Right kidney (tissue), 1 donor: ENCODE results near the gene NRXN3.

Experiments used
- DNase-seq: peaks from one replicate; pipeline ENCODE4 v3.0.0-alpha.2; 2016

Gene NRXN3

DNA sequence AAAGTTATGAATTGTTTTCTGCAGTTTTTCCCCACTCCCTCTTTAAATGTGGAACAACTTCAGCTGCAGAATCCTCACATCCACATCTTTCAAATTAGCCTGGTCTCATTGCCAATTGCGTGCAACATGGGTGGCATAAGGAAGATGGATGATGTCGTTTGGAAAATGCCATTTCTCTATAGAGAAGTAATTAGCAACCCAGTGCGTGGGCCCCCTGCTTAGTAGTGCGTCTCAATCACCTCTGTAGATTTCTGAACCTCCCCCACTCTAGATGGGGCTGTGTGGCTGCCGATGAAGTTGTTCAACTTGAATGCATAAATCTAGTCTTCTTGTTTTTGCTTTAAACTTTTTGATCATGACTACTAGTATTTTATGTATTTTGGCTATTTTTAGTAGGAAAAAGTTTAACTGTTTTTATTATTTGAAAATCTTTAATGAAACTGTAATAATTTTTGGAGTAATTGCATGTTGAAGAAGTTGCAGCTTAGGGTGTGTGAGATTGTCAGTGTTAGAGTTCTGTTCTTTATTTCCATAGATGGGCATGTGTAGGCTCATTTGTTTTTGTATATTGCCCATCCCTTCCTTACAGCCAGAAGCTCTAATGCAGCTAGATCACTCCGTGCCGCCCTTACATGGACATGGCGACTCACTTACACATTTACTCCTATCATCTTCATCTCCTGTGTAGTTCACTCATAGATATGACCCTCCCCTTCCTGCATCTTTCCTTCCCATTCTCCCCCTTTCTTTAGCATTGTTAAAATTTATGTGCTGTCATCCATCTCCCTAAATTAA is 1683.0 kb downstream of the NRXN3 start:
- DNase-seq = no peak

DNA sequence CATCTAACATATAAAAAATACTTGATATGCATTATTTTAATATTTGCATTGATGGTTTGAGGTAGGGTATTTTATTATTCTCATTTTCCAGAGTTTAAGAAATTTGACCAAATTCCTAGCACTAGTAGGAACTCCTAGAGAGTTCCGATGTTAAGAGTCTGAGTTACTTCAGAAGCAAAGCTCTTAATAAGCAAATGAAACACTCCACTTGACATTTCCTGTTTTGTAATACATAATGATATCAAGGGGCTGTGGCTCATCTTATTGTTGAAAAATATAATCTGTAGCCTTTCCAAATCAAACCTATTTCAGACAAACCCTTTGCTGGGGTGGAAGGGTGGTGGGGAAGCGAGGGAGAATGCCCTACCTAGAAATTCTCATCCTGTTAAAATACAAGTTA is 1685.6 kb downstream of the NRXN3 start:
- no peak for DNase-seq

DNA sequence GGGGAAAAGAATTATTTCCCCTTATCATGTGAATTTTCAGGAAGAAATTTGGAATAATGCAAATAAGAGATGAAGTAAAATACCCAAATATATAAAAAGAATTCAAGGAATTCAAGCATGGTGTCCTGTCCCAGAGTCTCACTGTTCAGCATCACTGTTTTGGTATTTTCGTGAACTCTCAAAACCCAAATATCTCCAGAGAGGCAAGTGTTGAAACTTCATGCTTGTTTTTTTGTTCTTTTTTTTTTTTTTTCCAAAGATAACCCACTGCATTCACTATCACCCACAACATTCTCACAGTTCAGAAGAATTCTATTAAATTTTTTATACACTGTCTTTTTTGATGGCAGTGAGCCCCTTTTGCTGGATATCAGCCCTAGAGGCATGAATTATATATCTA is 1686.2 kb downstream of the NRXN3 start:
- DNase-seq = no peak

DNA sequence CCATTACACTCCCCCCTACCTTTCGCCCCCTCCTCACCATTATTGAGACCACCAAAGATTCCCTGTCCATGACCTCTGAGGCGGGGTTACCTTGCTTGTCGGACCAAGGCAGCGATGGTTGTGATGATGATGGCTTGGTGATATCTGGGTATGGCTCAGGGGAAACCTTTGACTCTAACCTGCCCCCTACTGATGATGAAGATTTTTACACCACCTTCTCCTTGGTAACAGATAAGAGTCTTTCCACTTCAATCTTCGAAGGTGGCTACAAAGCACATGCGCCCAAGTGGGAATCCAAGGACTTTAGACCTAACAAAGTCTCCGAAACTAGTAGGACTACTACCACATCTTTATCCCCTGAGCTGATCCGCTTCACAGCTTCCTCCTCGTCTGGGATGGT is 1690.9 kb downstream of the NRXN3 start:
- no peak for DNase-seq

DNA sequence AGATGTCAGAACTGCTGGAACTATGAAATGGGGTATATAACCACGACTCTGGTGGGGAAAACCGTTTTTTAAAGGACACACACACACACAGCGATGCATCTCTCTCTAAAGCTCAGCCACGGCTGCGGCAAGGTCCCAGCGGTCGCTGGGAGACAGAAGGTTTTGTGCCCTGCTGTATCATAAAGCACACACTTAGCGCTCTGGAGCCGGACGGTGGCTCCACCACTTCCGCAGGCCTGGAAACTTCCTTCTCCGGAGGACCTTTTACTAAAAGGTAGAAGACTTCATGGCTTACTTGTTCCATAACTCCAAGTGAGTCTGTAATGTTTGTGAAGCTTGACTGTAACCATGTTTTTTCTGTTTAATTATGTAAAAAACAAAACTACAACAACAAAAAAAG is 1691.9 kb downstream of the NRXN3 start:
- DNase-seq = no peak

DNA sequence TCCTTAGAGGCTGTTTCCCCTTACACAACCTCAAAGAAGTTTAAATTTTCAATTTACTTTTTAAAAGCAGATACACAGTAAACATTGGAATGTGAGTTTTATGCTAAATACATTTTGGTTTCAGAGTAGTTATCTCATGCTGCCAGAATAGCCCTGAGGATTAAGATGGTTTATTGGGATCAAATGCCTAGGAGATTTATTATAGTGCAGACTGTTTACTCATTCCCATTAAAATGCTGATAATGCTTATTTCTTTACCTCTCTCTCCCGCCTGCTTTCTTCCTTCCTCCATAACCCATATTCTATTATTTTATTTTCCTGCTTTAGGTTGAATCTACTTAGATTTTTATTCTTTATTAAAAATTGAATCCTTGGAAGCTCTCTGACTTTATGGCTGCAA is 1701.0 kb downstream of the NRXN3 start:
- DNase-seq = no peak

DNA sequence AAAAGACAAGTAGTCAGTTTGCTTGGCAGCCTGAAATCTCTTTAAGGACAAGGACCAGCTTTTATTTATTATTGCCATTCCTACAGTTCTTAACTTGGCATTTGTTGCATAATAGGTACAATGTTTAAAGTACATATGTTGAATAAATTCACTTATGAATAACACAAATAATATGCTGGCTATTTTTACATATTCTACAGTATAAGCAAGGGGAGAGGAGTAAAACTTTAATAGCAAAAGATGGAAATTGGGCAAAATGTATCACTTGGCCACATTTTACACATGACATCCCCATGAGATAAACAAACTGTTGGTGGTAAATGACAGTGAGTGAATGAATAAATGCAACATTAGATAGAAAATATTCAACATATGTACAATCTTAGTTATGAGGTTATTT is 1708.1 kb downstream of the NRXN3 start:
- DNase-seq = no peak

DNA sequence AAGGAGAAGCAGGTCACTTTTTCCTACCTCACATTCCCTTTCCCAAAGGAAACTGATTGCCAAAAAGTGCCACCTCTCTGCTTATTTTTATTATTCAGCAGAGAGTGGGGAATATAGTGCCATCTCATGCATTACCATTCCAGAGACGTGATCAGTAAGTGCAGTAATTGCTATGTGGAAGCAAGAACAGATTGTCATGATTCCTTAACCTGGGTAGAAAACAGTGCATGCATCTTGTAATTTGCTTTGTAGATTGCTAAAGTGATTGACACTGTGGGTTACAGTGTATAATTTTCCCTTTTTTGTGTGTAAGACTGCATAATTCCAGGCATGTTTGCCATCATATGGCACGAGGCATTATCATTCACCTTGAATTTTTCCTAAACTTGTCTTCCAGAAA is 1708.6 kb downstream of the NRXN3 start:
- DNase-seq = no peak

DNA sequence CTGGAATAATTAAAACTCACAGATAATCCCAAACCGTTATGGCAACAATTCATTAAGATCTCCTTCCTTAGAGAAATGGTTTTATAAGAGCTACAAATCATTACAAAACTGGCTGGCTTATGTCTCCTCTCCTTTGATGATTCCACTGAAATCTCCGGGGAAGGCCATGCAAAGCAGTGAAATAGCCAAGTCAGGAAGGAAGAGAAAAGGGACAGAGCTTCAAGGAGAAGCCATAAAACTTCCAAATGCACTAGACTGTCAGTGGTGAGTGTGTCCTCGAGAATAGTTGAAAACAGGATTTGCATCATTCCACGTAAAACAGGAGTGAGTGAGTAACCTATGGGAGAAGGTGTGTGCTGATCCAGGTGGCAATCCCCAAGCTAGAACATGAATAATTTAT is 1711.1 kb downstream of the NRXN3 start:
- no peak for DNase-seq

DNA sequence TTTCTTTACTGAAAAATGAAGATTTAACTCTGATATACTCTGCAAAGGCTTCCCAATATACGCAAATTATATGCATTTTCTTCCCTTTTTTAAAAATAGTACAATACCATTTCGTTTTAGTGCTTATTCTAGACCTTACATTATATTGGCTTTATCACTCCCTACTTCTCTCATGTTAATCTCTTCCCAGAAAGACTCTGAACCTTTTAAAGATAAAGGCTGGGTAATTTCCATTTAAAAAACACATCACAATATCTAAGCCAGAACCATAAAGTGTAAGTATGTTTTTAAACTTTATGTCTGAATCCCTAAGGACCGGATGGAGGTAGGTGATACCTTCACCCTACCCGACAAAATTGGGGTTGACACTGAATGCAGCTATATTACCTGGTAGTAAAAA is 1720.4 kb downstream of the NRXN3 start:
- no peak for DNase-seq

DNA sequence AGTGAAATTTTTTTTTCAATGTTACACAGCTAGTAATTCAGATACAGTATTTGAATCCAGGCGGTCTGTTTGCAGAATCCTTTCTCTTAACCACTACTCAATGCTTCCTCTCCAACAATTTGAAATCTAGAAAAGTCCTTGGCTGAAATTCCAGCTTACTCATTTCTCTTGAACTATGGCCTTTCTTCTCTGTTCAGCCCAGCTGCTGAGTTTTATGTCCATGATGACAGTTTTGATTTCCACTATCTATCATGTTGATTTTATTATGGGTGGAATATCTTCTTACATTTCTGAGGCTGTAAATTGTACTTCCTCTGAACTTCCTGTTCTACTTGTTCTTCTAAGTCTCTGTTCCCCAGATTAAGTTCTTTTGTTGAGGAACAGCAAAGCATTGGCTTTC is 1725.8 kb downstream of the NRXN3 start:
- DNase-seq = no peak

DNA sequence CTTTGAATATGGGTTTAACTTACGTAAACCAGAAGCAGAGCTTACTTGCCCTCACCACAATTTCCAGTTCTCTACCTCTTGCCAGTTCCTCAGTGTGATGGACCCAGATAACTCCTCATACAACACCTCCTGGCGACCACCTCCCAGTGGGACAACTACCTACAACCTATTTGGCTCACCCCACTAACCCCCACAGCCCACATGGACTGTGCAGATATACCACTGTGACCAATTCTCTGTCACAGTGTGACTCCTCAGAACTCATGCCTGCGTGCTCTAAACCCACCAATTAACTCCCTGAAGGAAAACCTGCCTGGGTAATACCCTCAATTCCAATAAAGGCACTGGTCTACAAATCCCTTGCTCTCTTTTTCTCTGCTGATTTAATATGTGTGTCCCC is 1729.4 kb downstream of the NRXN3 start:
- DNase-seq = no peak

DNA sequence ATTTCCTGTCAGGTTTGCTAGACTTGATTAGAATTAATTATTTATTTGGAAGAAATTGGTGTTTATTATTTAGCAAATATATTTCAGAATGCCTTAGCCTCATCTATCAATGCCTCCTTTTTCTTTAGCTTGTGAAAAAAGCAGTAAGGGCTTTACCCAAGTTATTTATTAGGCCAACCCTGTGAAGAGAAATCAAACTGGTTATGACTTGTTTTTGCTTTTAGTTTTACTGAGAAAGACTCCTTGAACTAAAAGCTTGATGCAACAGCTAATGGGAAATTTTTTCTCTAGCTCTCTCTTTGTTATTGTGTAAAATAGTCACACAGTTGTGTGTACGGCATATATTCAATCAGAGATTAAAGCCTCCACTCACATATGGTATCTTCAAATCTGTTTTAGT is 1734.3 kb downstream of the NRXN3 start:
- no peak for DNase-seq

DNA sequence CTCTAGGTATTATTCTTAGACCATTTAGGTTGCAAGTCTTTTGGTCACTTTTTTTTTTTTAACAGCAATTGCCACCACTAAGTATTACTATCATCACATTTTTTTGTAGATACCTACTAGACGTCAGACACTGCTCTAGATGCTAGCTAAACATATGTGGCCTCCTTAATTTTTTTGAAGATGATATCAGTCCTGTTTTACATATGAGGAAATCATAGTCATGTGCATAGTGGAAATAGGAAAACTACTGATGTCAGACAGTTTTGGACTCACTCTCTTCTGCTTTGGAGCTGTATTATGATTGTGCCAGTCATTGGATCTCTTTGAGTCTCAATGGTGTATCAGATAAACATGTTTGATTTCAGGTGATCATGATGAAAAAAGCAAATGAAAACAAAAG is 1736.8 kb downstream of the NRXN3 start:
- no peak for DNase-seq

DNA sequence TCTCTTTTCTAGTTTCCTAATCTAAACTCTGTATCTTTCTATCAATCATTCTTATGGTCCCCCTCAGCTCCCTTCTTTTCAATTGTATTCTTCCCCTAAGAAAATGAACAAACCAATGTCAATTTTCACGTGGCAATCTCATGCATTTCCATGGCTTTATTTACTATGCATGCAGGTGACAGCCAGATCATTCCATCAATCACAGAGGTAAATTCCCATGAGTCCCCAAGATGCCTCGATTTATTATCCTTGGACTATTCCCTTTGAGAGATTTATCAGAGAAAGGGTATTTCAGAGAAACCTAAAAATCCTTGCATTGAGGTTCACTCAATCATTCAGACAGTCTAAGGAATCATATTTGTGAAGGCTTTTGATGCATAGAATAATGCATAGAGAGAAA is 1739.9 kb downstream of the NRXN3 start:
- DNase-seq = no peak

DNA sequence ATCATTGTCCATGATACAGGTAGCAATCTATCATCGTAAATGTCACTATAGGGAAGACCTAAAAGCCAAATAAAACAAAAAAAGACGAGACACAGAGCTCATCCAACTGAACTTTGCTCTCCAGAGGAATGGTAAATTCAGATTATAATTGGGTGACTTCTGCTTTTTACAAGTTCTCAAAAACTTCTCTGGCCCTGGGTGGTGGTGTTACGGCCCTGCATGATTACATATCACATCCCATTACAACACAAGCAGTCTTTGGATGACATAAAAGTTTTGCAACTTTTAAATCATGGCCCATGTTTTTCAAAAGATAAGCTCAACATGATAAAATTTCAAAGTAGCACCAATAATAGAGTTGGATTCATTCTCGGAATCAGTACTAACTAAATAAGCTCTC is 1741.6 kb downstream of the NRXN3 start:
- no peak for DNase-seq

DNA sequence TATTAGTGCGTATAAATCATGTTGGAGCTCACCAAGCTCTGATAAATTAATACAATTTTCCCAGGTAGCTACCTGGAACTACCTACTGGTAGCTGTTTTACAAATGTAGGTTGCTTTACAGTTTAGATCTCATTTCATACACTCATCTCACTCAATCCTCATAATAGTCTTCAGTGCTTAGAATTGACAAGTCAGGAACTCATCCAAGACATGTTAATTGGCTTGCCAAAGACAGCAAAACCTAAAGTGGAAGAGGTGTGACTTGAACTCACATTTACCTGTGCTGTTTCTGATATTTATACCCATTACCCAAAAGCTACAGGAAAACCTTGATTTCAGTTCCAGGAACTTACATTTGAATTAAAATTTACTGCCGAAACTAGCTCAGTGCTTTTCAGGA is 1744.4 kb downstream of the NRXN3 start:
- no peak for DNase-seq

DNA sequence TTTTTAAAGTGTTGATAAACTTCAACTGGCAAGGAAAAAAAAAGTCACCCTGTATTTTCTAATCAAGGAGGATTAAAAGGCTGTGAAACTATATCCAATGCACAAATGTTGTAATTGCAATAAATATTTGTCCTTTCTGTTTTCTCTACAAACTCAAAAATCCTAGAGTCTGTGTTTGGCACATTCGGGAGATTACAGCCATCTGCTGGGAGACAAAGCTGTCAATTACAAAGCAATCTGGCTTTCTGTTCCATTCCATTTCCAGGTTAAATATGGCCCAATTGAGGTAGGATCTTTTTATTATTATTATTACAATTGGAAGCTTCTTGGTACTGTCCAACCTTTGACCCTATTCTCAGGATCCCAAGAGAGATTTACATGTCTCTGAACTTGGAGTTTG is 1745.2 kb downstream of the NRXN3 start:
- DNase-seq = no peak

DNA sequence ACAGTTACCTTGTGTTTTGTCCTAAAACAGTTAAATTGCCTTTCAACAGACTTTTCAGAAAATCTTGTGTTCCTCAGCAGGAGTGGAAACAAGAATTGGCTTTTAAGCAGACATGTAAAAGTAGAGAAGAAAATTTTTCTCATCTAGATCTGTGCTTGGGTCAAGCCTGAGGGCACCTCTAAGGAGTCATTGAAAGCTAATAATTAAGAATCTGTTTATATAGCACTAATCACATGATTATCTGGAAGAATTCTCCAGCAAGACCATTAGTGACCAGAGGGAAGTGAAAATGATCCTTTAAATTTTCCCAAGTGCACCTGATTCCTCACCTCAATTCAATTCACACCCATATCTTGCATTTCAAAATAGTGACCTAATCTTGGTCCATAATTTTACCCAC is 1746.1 kb downstream of the NRXN3 start:
- no peak for DNase-seq

DNA sequence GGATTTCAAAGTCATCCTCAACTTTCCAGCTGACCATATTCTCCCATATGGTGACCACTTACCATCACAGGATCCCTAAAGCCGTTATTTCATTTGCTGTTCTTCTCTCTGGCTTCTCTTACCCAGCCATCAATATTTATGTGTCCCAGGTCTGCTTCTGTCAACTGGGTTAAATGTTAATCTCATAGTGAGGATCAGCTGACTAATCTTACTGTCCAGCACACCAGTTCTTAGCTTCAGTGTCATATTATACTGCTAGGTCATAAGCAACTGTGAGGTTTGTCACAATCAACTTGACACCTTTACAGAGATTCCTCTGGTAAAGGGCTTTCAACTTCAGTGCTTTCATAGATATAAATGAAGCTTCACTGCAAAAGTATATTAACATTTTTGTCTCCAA is 1746.7 kb downstream of the NRXN3 start:
- no peak for DNase-seq
